IPS-18c (cell line): ENCODE measurements around the gene ABHD6.
"Not testable (repeated sequence)": the region's sequence is repeated elsewhere in the genome, so short reads cannot be mapped to it uniquely, and the experiment has no call there.

ENCODE experiments used
- H3K4me3 ChIP-seq: 2 replicates; pipeline ENCODE4 v1.7.0; 2013; ENCODE audit warnings: low read depth, mild to moderate bottlenecking, low read length, moderate library complexity; ENCODE audit not compliant: insufficient read depth
- H3K9me3 ChIP-seq: one replicate; pipeline ENCODE4 v1.6.1; 2013; ENCODE audit warnings: mild to moderate bottlenecking, low read length, moderate library complexity; ENCODE audit not compliant: control insufficient read depth, insufficient read depth

ABHD6 gene

DNA sequence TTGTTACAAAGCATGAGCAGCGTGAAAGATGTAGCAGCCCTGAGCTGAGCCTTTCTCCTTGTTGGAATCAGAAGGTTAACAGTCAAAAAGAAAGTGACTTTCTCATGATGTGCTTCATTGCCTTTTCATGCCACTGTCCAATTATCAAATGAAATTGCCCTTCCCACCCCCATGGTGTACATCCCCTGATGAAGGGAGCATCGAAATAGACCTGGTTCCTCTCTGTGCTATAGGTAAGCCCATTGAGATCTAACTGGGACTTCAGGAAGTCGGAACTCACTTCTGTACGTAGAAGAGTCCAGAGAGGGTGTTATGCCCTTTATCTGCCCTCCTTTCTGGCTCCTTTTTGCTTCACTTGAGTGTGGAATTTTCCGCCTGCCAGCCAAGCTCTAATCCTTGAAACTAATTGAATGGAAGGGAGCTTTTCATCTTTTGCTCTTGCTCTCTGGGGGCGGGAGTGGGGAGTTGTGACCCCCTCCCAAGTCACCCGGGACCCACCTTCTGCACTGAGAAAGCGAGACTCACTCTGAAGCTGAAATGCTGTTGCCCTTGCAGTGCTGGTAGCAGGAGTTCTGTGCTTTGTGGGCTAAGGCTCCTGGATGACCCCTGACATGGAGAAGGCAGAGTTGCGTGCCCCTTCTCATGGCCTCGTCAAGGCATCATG, 20.9 kb downstream of the ABHD6 start:
- H3K4me3 ChIP-seq: no peak overlapping the region
- H3K9me3 ChIP-seq: no peaks in the 10 kb centered on the region

DNA sequence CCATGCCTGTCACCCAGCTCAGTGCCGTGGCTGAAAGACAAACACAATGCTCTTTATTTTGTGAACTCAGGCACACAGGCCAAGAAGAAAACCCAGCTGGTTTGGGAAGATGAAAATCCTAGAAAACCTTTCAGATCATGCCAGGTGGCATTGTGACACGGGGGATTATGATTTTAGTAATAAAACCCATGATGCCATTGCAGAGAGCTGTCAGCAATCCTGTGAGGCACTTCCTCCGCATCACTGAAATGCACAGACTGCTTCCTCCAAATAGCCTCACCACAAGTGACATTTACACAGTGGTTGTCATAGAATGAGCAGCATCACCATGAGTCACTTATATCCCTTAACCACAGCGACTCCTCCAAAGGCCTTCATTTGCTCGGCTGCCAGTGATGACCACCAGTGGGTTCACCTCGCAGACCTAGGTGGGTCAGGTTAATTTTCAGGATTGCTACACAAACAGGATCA, 22.7 kb downstream of the ABHD6 start:
- Histone ChIP-seq H3K9me3 (no peaks in the 10 kb centered on the region), H3K4me3 (no peak overlapping the region)

DNA sequence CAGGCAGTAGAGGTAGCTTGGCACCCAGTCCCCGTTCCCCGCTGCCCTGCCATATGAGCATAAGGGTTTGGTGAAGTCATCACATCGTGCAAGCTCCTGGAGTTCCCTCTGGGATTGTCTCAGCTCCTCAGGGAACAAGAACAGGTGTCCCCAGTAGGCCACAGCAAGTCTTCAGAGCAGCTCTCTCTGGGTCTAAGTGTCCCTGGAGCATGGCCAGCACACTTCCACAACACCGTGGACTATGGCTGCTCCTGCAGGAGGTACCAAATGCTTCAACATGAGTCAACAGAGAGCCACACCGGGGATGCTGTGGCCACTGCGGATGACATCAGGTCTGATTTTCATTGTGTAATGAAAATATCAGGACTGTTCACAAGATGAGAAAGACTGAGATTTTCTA, 23.1 kb downstream of the ABHD6 start:
- no peak overlapping the region for H3K4me3 ChIP-seq
- no peaks in the 10 kb centered on the region for H3K9me3 ChIP-seq

- Histone ChIP-seq H3K4me3 (no peak overlapping the region), H3K9me3 (no peaks in the 10 kb centered on the region)
Observed at GRCh38 chr3:58261954-58262666, 24.5 kb downstream of the ABHD6 start.

DNA sequence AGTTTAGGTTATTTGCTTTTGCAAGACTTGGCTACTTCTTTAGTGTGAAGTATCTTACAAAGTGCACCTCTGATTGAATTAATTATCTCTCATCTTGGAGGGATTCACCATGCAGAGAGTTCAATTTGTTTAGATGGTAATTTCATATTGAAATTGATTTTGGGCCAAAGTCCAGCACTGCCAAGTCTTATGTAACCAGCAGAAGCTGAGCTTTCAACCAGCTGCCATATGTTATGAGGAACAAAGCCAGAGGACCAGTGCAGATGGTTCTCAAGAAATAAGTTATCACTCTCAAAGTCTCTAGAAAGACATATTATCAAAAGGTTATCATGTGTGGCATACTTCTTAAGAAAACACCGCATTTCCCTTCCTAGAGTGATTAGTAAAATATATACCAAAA, 29.0 kb downstream of the ABHD6 start:
- H3K4me3 ChIP-seq: no peak overlapping the region

GRCh38 chr3:58267543-58267942, 30.0 kb downstream of the ABHD6 start:
- H3K4me3 ChIP-seq, H3K9me3 ChIP-seq: not testable (repeated sequence)

More for the DNA sequence above, 29.0 kb downstream of the ABHD6 start:
- H3K9me3 ChIP-seq: no peaks in the 10 kb centered on the region

DNA sequence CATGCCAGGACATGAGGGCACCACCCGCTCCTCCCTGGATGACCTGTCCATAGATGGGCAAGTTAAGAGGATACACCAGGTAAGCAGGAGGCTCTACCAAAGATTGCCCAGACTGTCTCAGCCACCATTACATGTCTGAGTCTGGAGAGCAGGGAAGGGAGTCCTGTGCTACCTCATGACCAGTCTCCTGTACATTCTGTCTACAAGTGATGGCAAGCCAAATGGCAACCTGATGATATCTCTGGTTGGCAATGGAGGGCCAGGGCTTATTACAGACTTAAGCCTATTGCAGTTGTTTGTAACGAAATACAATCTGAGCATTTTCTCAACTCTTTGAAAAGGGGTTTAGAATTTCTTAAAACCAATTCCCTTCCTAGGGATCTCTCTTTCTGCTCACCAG, 31.8 kb downstream of the ABHD6 start:
- Histone ChIP-seq H3K9me3 (no peaks in the 10 kb centered on the region), H3K4me3 (no peak overlapping the region)

- H3K9me3 ChIP-seq: no peaks in the 10 kb centered on the region
- no peak overlapping the region for H3K4me3 ChIP-seq
Observed at GRCh38 chr3:58270485-58270884, 32.9 kb downstream of the ABHD6 start.

DNA sequence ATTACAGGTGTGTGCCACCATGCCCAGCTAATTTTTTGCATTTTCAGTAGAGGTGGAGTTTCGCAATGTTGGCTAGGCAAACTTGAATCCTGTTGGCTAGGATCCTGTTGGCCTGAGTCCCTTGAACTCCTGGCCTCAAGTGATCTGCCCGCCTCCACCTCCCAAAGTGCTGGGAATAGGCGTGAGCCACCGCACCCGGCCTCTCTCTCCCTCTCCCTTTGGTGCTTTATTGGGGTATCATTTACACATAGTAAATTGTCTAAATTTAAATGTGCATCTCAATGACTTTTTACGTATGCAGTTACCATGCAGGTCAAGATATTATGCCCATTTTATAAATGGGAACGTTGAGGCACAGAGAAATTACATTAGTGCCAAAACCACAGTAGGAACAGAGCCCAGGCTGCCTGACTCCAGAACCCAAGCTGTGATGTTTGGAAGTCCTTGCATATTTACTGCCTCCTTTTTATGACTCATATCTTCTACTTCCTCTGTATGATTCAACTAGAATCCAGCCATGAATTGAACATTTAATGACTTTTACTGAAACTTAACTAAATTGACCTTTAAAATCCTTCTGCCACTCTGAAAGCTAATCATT, 34.4 kb downstream of the ABHD6 start:
- Histone ChIP-seq H3K4me3 (no peak overlapping the region), H3K9me3 (no peaks in the 10 kb centered on the region)

DNA sequence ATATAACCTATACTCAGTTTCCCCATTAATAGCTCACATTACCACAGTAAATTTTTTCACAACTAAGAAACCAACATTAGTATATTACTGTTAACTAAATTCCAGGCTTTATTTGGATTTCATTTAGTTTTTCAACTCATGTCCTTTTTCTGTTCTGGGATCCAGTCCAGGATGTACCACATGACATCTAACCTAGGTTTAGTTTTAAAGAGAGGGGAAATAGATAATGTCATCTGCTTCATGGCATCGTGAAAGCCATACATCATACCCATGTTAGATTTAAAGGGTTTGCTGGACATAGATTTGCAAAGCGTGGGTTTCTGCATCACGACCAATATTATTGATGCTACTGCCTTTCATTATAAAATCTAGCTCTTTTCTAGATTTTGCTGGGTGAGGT, 35.3 kb downstream of the ABHD6 start:
- no peak overlapping the region for H3K4me3 ChIP-seq
- no peaks in the 10 kb centered on the region for H3K9me3 ChIP-seq

DNA sequence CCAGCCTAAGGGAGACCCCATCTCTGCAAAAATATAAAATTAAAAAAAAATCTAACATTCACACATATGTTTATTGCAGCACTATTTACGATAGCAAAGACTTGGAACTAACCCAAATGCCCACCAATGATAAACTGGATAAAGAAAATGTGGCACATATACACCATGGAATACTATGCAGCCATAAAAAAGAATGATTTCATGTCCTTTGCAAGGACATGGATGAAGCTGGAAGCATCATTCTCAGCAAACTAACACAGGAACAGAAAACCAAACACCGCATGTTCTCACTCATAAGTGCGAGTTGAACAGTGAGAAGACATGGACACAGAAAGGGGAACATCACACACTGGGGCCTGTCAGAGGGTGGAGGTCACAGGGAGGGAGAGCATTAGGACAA, 35.8 kb downstream of the ABHD6 start:
- H3K9me3 ChIP-seq: not testable (repeated sequence)

GRCh38 chr3:58274027-58274614, 36.5 kb downstream of the ABHD6 start:
- Histone ChIP-seq H3K9me3 (no peaks in the 10 kb centered on the region), H3K4me3 (no peak overlapping the region)

More for the DNA sequence above, 35.8 kb downstream of the ABHD6 start:
- H3K4me3 ChIP-seq: not testable (repeated sequence)

GRCh38 chr3:58281069-58281468, 43.5 kb downstream of the ABHD6 start:
- Histone ChIP-seq H3K9me3 (no peaks in the 10 kb centered on the region), H3K4me3 (no peak overlapping the region)

- H3K4me3 ChIP-seq: no peak overlapping the region
- H3K9me3 ChIP-seq: no peaks in the 10 kb centered on the region
Observed at GRCh38 chr3:58285334-58285733, 47.7 kb downstream of the ABHD6 start.

DNA sequence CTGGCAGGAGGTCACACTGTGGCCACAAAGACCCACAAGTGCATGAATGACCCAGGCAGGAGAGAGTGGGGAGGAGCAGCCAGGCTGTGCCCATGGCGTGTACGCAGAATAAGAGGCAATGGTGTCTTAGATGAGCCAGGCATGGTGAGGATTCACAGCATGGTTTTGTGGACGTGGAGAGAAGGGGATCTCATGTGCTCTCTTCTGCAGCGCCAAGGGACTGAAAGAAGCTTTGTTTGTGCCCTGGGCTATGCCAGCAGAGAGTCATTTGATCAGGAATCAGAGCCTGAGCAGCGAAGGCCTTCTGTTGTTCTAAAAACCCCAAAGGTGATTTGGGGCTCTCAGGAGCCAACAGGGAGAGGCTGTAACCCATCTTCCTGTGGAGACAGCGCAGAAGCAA, 49.8 kb downstream of the ABHD6 start:
- Histone ChIP-seq H3K9me3 (peaks cover 4% of the 10 kb centered on the region), H3K4me3 (no peak overlapping the region)

GRCh38 chr3:58288011-58288728, 50.6 kb downstream of the ABHD6 start:
- H3K9me3 ChIP-seq: peaks cover 4% of the 10 kb centered on the region
- no peak overlapping the region for H3K4me3 ChIP-seq

DNA sequence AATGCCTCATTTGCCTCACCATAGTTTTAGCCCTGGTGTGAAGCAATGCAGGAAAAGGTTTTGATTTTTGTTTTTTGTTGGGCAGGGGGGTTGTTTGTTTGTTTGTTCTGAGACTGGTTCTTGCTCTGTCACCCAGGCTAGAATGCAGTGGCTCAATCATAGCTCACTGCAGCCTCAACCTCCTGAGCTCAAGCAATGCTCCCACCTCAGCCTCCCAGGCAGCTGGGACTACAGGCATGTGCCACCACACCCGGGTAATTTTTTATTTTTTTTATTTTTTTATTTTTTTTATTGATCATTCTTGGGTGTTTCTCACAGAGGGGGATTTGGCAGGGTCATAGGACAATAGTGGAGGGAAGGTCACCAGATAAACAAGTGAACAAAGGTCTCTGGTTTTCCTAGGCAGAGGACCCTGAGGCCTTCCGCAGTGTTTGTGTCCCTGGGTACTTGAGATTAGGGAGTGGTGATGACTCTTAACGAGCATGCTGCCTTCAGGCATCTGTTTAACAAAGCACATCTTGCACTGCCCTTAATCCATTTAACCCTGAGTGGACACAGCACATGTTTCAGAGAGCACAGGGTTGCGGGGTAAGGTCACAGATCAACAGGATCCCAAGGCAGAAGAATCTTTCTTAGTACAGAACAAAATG, 51.5 kb downstream of the ABHD6 start:
- not testable (repeated sequence) for H3K9me3 ChIP-seq, H3K4me3 ChIP-seq
